Suppressor macrophage treated with lipopolysaccharide for 1 hour (primary cell): Measurements from ENCODE around the gene FAM161A.

Experiments used
- DNase-seq, 3 donors: peaks; one replicate each; pipeline ENCODE4 v3.0.0-alpha.2; 2020 to 2022

Gene FAM161A

DNA sequence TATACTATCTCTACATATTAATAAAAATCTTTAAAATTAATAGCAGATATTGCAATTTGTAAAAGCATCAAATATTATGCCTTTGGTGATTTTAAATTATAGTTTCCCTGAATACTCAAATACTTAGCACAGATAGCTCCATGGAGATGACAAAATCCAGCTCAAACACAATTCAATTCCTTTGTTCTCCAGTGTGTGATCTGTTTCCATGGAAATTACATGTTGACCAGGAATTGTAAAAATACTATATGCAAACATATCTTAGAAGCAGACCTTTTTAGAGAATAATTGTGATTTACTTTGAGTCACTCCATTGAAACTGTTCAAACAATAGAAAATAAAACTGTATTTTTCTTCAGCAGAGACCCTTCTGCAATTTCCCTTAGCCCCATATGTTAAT lies 68.3 kb downstream of the FAM161A start:
- peak in 1 of 3 donors; percentile 17 for DNase-seq

DNA sequence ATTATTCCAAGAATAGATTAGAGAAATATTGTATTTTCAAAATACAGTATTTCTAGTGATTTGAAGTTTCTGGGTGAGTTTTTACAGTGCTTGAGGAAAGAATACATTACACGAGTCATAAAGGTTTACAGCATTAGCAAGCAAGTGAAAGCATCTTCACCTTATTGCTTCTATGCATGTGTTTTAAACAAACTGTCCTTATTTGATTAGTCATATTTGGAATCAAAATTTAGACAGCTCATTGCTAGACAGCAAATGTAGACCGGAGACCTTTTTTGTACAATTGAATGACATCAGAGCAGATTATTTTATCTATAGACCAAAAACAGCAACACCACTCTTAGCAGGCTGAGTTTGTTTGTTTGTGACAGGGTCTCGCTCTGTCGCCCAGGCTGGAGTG lies 69.2 kb downstream of the FAM161A start:
- DNase-seq, result peak in 1 of 3 donors; percentile 15

- peak in 1 of 3 donors; percentile 18 for DNase-seq
These were observed 77.8 kb downstream of the FAM161A start for GRCh38 chr2:61775956-61776570.
